ENCODE measurements around the gene DENND5A. TPM values are rescaled to one million over a fixed set of nuclear protein-coding genes. Genes with fewer than 3 reads are reported as not detected.

Gene DENND5A
- total RNA-seq, 2 donors from 2014 or later: 75.8 to 96.7 TPM

GRCh38 chr11:9160166-9160565, 105.0 kb downstream of the DENND5A start:
- Histone ChIP-seq H3K4me1 (no peaks in the 10 kb centered on the region), H3K27ac (no peak overlapping the region), H3K36me3 (peaks cover 28% of the 10 kb centered on the region), H3K27me3 (no peaks in the 10 kb centered on the region), H3K4me3 (no peak overlapping the region), H3K9me3 (no peaks in the 10 kb centered on the region)
- TF ChIP-seq, protein P1, sequence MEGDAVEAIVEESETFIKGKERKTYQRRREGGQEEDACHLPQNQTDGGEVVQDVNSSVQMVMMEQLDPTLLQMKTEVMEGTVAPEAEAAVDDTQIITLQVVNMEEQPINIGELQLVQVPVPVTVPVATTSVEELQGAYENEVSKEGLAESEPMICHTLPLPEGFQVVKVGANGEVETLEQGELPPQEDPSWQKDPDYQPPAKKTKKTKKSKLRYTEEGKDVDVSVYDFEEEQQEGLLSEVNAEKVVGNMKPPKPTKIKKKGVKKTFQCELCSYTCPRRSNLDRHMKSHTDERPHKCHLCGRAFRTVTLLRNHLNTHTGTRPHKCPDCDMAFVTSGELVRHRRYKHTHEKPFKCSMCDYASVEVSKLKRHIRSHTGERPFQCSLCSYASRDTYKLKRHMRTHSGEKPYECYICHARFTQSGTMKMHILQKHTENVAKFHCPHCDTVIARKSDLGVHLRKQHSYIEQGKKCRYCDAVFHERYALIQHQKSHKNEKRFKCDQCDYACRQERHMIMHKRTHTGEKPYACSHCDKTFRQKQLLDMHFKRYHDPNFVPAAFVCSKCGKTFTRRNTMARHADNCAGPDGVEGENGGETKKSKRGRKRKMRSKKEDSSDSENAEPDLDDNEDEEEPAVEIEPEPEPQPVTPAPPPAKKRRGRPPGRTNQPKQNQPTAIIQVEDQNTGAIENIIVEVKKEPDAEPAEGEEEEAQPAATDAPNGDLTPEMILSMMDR (IDR thresholded peaks at IDR 0.05): no peak
- no peak for DNase-seq (ENCODE audit: low spot score)

- no peaks in the 10 kb centered on the region for H3K27me3 ChIP-seq
- peaks cover 25% of the 10 kb centered on the region for H3K36me3 ChIP-seq
- H3K4me1 ChIP-seq: no peaks in the 10 kb centered on the region
- H3K9me3 ChIP-seq: no peaks in the 10 kb centered on the region
- H3K27ac ChIP-seq: no peak overlapping the region
- H3K4me3 ChIP-seq: no peak overlapping the region
- DNase-seq (ENCODE audit: low spot score): no peak
- TF ChIP-seq, protein P1 (IDR thresholded peaks at IDR 0.05): no peak
Measured at GRCh38 chr11:9158898-9159391, 106.2 kb downstream of the DENND5A start.

DNA sequence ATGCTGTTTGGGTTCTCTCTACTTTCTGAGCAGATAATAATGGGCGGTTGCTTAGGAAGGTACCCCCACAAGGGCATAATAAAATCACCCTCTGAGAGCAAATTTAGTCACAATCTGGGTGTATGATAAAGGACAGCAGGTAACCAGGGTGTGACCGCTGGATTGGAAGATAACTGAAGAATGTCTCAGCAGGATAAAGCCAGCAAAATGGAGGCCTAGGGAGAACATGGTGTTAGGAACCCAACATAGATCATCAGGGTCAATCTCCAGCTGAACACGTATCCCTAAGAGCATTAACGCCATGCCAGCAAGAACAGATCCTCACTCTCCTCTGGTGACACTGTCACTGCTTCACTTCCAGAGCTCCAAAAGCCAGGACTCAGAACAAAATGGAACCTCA, 109.2 kb downstream of the DENND5A start:
- no peak for DNase-seq (ENCODE audit: low spot score)
- TF ChIP-seq, protein P1 (IDR thresholded peaks at IDR 0.05): no peak
- no peaks in the 10 kb centered on the region for H3K27me3 ChIP-seq
- peaks cover 29% of the 10 kb centered on the region for H3K36me3 ChIP-seq
- H3K9me3 ChIP-seq: no peaks in the 10 kb centered on the region
- no peak overlapping the region for H3K27ac ChIP-seq
- H3K4me3 ChIP-seq: no peak overlapping the region
- H3K4me1 ChIP-seq: no peaks in the 10 kb centered on the region

GRCh38 chr11:9153651-9154050, 111.5 kb downstream of the DENND5A start:
- TF ChIP-seq, protein P1 (IDR thresholded peaks at IDR 0.05): no peak
- no peak overlapping the region for H3K27ac ChIP-seq
- H3K9me3 ChIP-seq: no peaks in the 10 kb centered on the region
- H3K36me3 ChIP-seq: peaks cover 36% of the 10 kb centered on the region
- no peak for DNase-seq (ENCODE audit: low spot score)
- H3K4me3 ChIP-seq: no peak overlapping the region
- H3K4me1 ChIP-seq: no peaks in the 10 kb centered on the region
- no peaks in the 10 kb centered on the region for H3K27me3 ChIP-seq

DNA sequence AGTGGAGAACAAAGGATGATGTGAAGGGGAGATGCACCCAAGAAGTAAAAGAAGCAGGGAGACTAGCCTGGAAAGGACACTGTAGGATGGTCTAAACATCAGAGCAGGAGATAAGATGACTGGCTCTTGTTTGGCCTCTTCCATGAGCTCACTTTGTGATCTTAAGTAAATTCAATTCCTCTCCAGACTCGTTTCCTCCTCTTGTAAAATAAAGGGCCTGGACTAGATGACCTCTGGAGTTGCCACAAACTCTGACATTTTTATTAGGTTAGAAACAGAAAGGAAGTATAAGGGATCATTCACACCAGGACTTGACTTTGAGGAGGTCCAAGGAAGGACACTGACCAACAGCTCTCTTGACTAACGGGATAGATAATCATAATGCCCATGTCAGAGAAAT, 113.5 kb downstream of the DENND5A start:
- H3K27me3 ChIP-seq: no peaks in the 10 kb centered on the region

More for the DNA sequence above, 113.5 kb downstream of the DENND5A start:
- Histone ChIP-seq H3K27ac (no peak overlapping the region), H3K36me3 (peaks cover 54% of the 10 kb centered on the region), H3K4me3 (no peak overlapping the region), H3K9me3 (no peaks in the 10 kb centered on the region), H3K4me1 (no peaks in the 10 kb centered on the region)
- TF ChIP-seq, protein P1 (IDR thresholded peaks at IDR 0.05): no peak
- no peak for DNase-seq (ENCODE audit: low spot score)

All from right atrium auricular region (tissue), 2 donors.